SK-N-MC (cell line): ENCODE data around the gene NPAS2.

Experiments used
- DNase-seq: peaks from one replicate; pipeline ENCODE4 v3.0.0-alpha.2; 2011; ENCODE audit warnings: low read depth, low spot score
- H3K27ac ChIP-seq: fragments of 200-600 bp; sonication (generic); 2 replicates; pipeline ENCODE4 v1.5.1; 2016; ENCODE audit warnings: mixed run types
- H3K36me3 ChIP-seq: fragments of 200-600 bp; sonication (generic); 2 replicates; pipeline ENCODE4 v1.6.1; 2017; ENCODE audit warnings: antibody characterized with exemption, low read length, mixed read lengths; ENCODE audit not compliant: insufficient read depth
- H3K4me3 ChIP-seq: fragments of 200-600 bp; sonication (generic); 2 replicates; pipeline ENCODE4 v1.5.1; 2016
- H3K9ac ChIP-seq: fragments of 200-600 bp; sonication (generic); 2 replicates; pipeline ENCODE4 v1.8.0; 2017; ENCODE audit warnings: mixed run types, mixed read lengths; ENCODE audit not compliant: insufficient read length
- H3K9me3 ChIP-seq: fragments of 200-600 bp; sonication (generic); 2 replicates; pipeline ENCODE4 v1.6.1; 2017; ENCODE audit warnings: low read depth, mild to moderate bottlenecking, antibody characterized with exemption, low read length, moderate library complexity, mixed read lengths
- EZH2 ChIP-seq: fragments of 200-600 bp; sonication (generic); IDR thresholded peaks from one replicate; pipeline ENCODE4 v1.6.1; 2017; ENCODE audit warnings: antibody characterized with exemption
- FOXP2 ChIP-seq: optimal IDR thresholded peaks from 2 replicates; pipeline ENCODE3; 2011; ENCODE audit warnings: mild to moderate bottlenecking, moderate library complexity; ENCODE audit not compliant: insufficient read depth; ENCODE audit errors: extremely low read length, control extremely low read depth
- POLR2AphosphoS5 ChIP-seq: IDR thresholded peaks from 2 replicates; pipeline ENCODE4 v1.6.1; 2012; ENCODE audit warnings: mild to moderate bottlenecking, low read depth, low read length, borderline replicate concordance

Gene NPAS2

DNA sequence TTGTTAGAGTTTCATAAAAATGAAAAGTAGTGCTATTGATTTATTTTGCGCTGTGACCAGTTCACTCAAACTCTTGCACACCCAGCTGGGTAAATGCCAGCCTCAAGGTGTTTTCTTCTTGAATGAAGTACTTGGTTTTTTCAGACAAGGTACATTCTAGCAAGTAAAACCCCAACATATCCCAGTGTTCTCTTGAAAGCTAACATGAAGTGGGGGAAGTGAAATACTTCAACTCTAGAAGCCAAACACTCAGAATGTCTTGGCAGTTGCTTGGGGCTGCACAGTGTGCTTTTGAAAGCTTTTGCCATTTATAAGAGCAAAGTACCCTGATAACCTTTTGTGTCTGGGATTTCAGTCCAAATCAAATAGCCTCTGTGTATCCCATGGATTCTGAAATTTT is 13.4 kb downstream of the NPAS2 start:
- TF ChIP-seq POLR2AphosphoS5 (no peak), FOXP2 (no peak), EZH2 (no peak)
- no peaks in the 10 kb centered on the region for H3K36me3 ChIP-seq
- no peaks in the 10 kb centered on the region for H3K9me3 ChIP-seq
- DNase-seq: no peak
- no peak overlapping the region for H3K4me3 ChIP-seq
- H3K27ac ChIP-seq: no peak overlapping the region
- no peak overlapping the region for H3K9ac ChIP-seq

DNA sequence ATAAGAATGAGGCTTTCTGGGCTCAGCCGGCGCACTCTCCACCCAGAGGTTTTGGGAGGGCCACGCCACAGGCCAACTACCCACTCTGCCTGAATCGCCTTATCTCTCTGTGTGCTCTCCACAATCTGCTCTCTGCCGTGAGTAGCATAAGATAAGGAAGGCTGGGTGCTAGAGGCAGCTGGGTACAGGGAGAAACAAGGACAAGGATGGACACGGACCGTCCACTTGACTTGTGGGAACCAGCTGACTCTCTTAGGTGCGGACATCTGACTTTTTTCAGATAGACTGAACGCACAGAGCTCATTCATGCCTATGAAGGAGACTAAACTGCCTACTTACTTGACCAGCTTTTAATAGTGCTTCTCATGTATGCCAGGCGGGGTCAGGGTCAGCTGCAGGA is 14.3 kb downstream of the NPAS2 start:
- H3K36me3 ChIP-seq: no peaks in the 10 kb centered on the region
- H3K4me3 ChIP-seq: no peak overlapping the region
- no peak for DNase-seq
- H3K9me3 ChIP-seq: no peaks in the 10 kb centered on the region
- no peak for TF ChIP-seq POLR2AphosphoS5
- no peak for TF ChIP-seq EZH2
- no peak for TF ChIP-seq FOXP2
- H3K9ac ChIP-seq: no peak overlapping the region
- H3K27ac ChIP-seq: no peak overlapping the region

DNA sequence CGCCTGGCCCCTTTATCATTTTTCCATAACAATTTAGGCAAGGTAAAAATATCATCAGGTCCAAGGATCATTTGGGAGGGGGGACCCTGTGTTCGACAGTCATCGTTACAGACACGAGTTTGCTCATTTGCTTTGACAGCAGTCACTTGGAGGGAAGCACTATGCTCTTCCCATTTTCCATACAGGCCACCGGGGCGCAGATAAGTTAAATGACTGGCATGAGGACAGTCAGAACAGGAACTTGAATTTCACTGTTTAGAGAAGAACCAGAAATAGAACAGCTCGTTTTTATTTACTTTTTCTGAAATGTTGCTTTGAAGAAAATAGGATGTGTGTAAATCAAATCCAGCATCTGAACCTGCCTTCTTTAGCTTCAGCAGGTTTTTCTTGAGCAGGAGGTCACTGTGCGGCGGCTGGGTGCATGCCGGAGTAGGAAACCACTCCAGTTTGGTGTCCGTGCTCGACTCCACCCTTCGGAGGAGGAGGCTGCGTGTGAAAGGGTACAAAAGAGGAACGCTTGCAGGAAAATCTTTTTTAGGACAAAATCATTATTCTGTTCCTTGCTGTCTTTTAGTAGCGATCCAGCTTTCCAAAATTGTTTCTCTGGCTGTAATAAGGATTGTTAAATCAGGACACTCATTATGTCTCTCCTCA is 15.2 kb downstream of the NPAS2 start:
- Histone ChIP-seq H3K27ac (no peak overlapping the region), H3K9me3 (no peaks in the 10 kb centered on the region), H3K36me3 (no peaks in the 10 kb centered on the region), H3K4me3 (no peak overlapping the region), H3K9ac (no peak overlapping the region)
- no peak for DNase-seq
- no peak for TF ChIP-seq EZH2
- no peak for TF ChIP-seq FOXP2
- TF ChIP-seq POLR2AphosphoS5: no peak

DNA sequence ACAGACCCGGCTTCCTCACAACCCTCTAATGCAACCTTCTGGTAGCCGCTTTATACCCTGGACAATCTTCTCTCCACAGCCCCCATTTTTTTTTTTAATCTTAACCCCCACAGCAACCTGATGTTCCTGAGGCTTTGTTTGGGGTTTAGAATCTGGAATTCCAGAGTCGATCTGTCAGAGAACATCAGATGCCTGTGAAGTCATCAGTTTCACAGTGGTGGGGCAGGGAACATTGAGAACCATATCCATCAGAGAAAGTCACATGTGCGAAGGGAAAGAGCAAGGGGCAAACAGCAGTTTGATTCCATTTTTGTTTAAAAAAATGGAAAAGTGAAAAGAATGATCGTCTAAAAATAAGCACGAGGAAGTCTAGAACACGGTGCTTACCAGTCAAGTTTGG is 20.6 kb downstream of the NPAS2 start:
- no peak for TF ChIP-seq EZH2
- no peak for TF ChIP-seq FOXP2
- no peak for TF ChIP-seq POLR2AphosphoS5
- Histone ChIP-seq H3K36me3 (no peaks in the 10 kb centered on the region), H3K27ac (no peak overlapping the region), H3K9ac (no peak overlapping the region), H3K4me3 (no peak overlapping the region), H3K9me3 (no peaks in the 10 kb centered on the region)
- DNase-seq: no peak

DNA sequence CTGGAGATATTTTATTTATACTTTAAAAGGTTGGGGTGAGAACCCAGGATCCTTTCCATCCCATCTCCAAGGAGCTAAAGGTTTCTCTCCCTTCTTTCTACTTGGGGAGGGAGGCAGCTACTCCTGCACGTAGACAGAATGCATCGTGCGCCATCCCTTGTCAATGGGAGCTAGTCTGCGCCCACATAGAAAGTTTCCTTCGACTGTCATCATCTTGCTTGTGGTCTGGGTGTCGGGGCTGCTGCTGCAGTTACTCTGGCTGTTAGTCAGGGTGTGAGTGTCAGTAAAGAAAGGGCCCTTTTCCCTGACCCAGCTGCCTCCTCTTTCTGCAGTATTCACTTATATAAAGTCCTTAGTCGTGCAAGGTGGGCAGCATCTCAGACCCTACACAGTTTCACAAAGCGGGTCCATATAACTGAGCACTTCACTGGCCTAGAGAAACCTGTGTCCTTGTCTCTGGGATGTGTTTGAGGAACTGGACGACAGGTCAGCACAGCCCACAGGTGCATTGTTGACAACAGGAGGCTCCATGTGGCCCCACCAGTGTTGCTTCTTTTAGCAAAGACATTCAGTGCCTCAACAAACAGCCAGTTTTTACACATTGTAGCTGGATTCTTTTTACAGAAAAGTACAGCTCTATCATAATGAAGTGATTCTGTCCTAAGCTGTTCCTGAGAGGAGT is 22.4 kb downstream of the NPAS2 start:
- no peaks in the 10 kb centered on the region for H3K36me3 ChIP-seq
- TF ChIP-seq POLR2AphosphoS5 (no peak), EZH2 (no peak)
- H3K9me3 ChIP-seq: no peaks in the 10 kb centered on the region
- H3K27ac ChIP-seq: no peak overlapping the region
- no peak for DNase-seq
- no peak overlapping the region for H3K9ac ChIP-seq
- H3K4me3 ChIP-seq: no peak overlapping the region

DNA sequence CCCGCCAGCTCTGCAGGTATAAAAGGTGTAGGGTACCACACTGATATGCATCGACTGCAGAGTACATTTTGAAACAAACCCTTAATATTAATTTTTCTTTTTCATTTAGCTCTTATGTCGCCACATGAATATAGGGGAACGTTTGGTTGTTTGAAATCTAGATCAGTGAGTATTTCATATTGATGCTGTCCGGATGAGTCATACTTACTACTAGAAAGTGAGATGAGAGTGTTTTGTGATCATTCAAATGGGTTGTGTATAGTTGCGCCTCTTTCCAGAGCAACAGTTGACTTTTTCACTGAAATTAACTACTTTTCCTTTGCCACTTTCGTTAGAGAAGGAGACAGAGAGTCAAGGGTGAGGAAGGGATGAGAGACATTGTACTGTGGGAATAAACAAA is 24.6 kb downstream of the NPAS2 start:
- H3K4me3 ChIP-seq: no peak overlapping the region
- DNase-seq: no peak
- no peak for TF ChIP-seq FOXP2
- no peak for TF ChIP-seq EZH2
- no peak for TF ChIP-seq POLR2AphosphoS5
- no peaks in the 10 kb centered on the region for H3K36me3 ChIP-seq
- no peak overlapping the region for H3K27ac ChIP-seq
- no peaks in the 10 kb centered on the region for H3K9me3 ChIP-seq
- H3K9ac ChIP-seq: no peak overlapping the region

DNA sequence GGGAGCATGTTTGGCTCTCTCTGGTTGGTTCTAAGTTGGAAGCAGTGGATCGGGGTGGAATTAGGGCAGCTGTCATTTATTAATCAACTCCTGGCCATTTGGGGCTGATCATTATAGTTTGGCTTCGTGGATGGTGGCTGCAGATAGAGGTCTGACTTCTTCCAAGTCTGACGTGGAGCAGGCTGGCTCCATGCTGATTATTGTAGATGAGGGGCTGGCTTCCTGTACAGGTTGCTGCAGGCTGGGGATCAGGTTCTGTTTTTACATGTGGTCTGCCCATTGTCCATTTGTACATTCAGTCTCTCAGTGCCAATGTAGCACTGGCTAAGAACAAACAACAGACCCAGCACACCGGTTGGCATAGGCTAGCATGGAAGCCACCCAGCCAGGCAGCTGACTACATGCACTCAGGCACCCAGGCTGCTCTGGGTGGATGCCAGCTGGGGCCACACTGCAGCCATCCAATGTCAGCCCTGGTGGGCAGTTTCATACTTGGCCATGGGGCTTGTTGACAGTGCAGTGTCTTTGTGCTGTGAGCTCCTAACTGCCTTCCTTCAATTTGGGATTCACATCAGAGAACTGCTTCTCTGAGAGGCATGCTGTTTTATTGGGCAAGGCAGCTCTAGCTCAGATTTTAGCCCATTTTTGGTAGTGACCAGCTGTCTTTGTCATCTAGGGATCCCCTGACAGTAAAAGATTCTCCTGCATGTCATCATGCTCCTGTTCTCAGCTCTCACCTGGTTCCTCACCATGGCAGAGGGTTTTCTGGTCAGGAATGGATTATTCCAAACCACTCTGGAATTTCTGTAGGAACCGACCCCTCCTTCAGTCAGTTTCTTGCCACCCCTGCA is 25.4 kb downstream of the NPAS2 start:
- Histone ChIP-seq H3K9ac (no peak overlapping the region), H3K9me3 (no peaks in the 10 kb centered on the region), H3K36me3 (no peaks in the 10 kb centered on the region), H3K4me3 (no peak overlapping the region), H3K27ac (no peak overlapping the region)
- no peak for TF ChIP-seq FOXP2
- TF ChIP-seq POLR2AphosphoS5: no peak
- no peak for TF ChIP-seq EZH2
- DNase-seq: no peak

DNA sequence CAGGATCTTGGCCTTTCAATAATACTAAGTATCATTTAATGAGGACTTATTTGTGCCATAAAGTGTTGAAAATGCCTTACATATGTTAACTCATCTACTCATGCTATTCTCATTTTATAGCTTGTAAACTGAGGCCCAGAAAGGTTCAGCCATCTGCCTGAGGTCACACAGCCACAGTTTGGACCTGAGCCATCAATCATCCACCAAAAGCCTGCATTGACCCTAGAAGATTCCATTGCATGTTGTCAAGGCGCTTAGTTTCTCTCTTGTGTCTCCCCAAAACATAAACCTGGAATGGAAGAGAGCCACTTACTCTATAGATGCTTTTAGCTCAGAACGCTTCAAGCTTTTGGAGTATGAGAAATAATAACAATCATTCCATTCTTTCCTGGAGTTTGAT is 26.8 kb downstream of the NPAS2 start:
- Histone ChIP-seq H3K9me3 (no peaks in the 10 kb centered on the region), H3K4me3 (no peak overlapping the region)
- DNase-seq: no peak

More for the DNA sequence above, 26.8 kb downstream of the NPAS2 start:
- no peak for TF ChIP-seq FOXP2
- no peak for TF ChIP-seq EZH2
- H3K36me3 ChIP-seq: no peaks in the 10 kb centered on the region
- no peak overlapping the region for H3K27ac ChIP-seq
- no peak overlapping the region for H3K9ac ChIP-seq
